GM18511 (cell line): ENCODE results near the gene DAB1.

Experiments
- ATAC-seq: cut with Tn5 transposase; IDR thresholded peaks from one replicate; pipeline ENCODE4 v1.9.1; 2021; ENCODE audit warnings: mild to moderate bottlenecking, moderate library complexity; ENCODE audit not compliant: unreplicated experiment

The DAB1 gene

GRCh38 chr1:57324388-57324787 lies 99.5 kb downstream of the DAB1 start:
- no peak for ATAC-seq

GRCh38 chr1:57321776-57322175 lies 102.1 kb downstream of the DAB1 start:
- no peak for ATAC-seq

- ATAC-seq = no peak
Measured at GRCh38 chr1:57319791-57320190, 104.1 kb downstream of the DAB1 start.

GRCh38 chr1:57319165-57319564 lies 104.7 kb downstream of the DAB1 start:
- no peak for ATAC-seq

- no peak for ATAC-seq
Measured at GRCh38 chr1:57316861-57317260, 107.0 kb downstream of the DAB1 start.

- no peak for ATAC-seq
Measured at GRCh38 chr1:57316291-57316690, 107.6 kb downstream of the DAB1 start.

- no peak for ATAC-seq
Measured at GRCh38 chr1:57312869-57313268, 111.0 kb downstream of the DAB1 start.

- no peak for ATAC-seq
Measured at GRCh38 chr1:57311411-57311810, 112.4 kb downstream of the DAB1 start.

- no peak for ATAC-seq
Measured at GRCh38 chr1:57311006-57311405, 112.9 kb downstream of the DAB1 start.

GRCh38 chr1:57309630-57310029 lies 114.2 kb downstream of the DAB1 start:
- no peak for ATAC-seq

- no peak for ATAC-seq
Measured at GRCh38 chr1:57307392-57308170, 116.3 kb downstream of the DAB1 start.

GRCh38 chr1:57304591-57304990 lies 119.3 kb downstream of the DAB1 start:
- no peak for ATAC-seq

GRCh38 chr1:57302812-57303596 lies 120.9 kb downstream of the DAB1 start:
- ATAC-seq = no peak

GRCh38 chr1:57300186-57300585 lies 123.7 kb downstream of the DAB1 start:
- ATAC-seq = no peak

GRCh38 chr1:57296726-57297250 lies 127.1 kb downstream of the DAB1 start:
- no peak for ATAC-seq

GRCh38 chr1:57295326-57295725 lies 128.5 kb downstream of the DAB1 start:
- ATAC-seq = no peak

- ATAC-seq = no peak
Measured at GRCh38 chr1:57294177-57294576, 129.7 kb downstream of the DAB1 start.

- ATAC-seq = no peak
Measured at GRCh38 chr1:57293214-57293613, 130.6 kb downstream of the DAB1 start.

- ATAC-seq = no peak
Measured at GRCh38 chr1:57289781-57290180, 134.1 kb downstream of the DAB1 start.

GRCh38 chr1:57285992-57286391 lies 137.9 kb downstream of the DAB1 start:
- no peak for ATAC-seq

- ATAC-seq = no peak
Measured at GRCh38 chr1:57282411-57282810, 141.4 kb downstream of the DAB1 start.

- no peak for ATAC-seq
Measured at GRCh38 chr1:57281324-57281723, 142.5 kb downstream of the DAB1 start.
